Measurements from ENCODE around the gene SATB1. TPM values are rescaled to one million over a fixed set of nuclear protein-coding genes. Genes with fewer than 3 reads are reported as not detected.

SATB1 gene
- total and polyA plus RNA-seq, 2 experiments from 2014 or later: 17.4 to 28.9 TPM

DNA sequence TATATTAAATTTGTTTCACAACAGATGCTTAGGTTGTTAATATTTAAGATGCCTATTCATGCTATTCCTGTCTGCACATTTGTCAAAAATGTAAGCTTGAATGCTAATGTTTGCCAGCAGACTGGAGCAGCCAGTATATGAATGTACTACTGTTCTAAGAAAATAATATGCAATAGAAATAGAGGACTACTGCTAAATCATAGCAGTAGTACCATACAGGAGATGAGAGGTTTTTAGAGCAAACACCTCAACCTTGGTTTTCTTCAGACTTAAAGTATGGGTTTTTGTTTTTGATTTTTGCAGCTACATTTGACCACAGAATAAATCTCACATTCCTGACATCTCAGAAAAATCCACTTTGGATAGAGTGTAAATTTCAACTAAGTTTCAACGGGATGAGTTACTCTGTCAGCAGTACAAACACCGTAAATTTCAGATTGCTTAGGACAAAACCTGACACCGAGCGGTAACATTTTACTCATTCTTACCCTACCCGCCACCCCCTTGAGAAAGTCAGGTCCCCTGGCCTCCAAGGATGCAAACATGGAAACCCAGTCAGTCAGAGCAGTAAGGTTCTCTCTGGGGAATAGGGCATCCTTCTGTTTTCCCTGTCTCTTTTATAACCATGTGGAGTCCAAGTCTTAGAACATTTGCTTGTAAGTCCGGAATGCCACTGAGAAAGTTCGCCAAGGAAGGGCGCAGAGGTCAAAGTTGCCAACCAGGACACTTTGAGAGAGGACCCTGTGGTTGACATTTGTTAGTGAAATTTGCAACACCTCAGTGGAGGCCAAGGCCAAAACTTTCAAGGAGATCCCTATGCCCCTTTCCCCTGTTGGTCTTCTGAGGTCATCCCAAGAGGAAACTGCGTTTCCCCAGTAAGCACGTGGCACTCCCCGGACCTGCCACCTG is 17.9 kb upstream of the SATB1 start (continued):
- TF ChIP-seq, protein P1, sequence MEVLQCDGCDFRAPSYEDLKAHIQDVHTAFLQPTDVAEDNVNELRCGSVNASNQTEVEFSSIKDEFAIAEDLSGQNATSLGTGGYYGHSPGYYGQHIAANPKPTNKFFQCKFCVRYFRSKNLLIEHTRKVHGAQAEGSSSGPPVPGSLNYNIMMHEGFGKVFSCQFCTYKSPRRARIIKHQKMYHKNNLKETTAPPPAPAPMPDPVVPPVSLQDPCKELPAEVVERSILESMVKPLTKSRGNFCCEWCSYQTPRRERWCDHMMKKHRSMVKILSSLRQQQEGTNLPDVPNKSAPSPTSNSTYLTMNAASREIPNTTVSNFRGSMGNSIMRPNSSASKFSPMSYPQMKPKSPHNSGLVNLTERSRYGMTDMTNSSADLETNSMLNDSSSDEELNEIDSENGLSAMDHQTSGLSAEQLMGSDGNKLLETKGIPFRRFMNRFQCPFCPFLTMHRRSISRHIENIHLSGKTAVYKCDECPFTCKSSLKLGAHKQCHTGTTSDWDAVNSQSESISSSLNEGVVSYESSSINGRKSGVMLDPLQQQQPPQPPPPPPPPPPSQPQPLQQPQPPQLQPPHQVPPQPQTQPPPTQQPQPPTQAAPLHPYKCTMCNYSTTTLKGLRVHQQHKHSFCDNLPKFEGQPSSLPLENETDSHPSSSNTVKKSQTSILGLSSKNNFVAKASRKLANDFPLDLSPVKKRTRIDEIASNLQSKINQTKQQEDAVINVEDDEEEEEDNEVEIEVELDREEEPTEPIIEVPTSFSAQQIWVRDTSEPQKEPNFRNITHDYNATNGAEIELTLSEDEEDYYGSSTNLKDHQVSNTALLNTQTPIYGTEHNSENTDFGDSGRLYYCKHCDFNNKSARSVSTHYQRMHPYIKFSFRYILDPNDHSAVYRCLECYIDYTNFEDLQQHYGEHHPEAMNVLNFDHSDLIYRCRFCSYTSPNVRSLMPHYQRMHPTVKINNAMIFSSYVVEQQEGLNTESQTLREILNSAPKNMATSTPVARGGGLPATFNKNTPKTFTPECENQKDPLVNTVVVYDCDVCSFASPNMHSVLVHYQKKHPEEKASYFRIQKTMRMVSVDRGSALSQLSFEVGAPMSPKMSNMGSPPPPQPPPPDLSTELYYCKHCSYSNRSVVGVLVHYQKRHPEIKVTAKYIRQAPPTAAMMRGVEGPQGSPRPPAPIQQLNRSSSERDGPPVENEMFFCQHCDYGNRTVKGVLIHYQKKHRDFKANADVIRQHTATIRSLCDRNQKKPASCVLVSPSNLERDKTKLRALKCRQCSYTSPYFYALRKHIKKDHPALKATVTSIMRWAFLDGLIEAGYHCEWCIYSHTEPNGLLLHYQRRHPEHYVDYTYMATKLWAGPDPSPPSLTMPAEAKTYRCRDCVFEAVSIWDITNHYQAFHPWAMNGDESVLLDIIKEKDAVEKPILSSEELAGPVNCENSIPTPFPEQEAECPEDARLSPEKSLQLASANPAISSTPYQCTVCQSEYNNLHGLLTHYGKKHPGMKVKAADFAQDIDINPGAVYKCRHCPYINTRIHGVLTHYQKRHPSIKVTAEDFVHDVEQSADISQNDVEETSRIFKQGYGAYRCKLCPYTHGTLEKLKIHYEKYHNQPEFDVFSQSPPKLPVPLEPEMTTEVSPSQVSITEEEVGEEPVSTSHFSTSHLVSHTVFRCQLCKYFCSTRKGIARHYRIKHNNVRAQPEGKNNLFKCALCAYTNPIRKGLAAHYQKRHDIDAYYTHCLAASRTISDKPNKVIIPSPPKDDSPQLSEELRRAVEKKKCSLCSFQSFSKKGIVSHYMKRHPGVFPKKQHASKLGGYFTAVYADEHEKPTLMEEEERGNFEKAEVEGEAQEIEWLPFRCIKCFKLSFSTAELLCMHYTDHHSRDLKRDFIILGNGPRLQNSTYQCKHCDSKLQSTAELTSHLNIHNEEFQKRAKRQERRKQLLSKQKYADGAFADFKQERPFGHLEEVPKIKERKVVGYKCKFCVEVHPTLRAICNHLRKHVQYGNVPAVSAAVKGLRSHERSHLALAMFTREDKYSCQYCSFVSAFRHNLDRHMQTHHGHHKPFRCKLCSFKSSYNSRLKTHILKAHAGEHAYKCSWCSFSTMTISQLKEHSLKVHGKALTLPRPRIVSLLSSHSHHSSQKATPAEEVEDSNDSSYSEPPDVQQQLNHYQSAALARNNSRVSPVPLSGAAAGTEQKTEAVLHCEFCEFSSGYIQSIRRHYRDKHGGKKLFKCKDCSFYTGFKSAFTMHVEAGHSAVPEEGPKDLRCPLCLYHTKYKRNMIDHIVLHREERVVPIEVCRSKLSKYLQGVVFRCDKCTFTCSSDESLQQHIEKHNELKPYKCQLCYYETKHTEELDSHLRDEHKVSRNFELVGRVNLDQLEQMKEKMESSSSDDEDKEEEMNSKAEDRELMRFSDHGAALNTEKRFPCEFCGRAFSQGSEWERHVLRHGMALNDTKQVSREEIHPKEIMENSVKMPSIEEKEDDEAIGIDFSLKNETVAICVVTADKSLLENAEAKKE (CRISPR knock-in tag; IDR thresholded peaks at IDR 0.05): no peak
- TF ChIP-seq CREB1 (CRISPR knock-in tag; IDR thresholded peaks at IDR 0.05; ENCODE audit: low read depth) (no peak), JUNB (IDR thresholded peaks at IDR 0.05; ENCODE audit: unreplicated experiment) (no peak), STAT1 (IDR thresholded peaks at IDR 0.05; ENCODE audit: unreplicated experiment) (no peak)
- TF ChIP-seq, protein P2, sequence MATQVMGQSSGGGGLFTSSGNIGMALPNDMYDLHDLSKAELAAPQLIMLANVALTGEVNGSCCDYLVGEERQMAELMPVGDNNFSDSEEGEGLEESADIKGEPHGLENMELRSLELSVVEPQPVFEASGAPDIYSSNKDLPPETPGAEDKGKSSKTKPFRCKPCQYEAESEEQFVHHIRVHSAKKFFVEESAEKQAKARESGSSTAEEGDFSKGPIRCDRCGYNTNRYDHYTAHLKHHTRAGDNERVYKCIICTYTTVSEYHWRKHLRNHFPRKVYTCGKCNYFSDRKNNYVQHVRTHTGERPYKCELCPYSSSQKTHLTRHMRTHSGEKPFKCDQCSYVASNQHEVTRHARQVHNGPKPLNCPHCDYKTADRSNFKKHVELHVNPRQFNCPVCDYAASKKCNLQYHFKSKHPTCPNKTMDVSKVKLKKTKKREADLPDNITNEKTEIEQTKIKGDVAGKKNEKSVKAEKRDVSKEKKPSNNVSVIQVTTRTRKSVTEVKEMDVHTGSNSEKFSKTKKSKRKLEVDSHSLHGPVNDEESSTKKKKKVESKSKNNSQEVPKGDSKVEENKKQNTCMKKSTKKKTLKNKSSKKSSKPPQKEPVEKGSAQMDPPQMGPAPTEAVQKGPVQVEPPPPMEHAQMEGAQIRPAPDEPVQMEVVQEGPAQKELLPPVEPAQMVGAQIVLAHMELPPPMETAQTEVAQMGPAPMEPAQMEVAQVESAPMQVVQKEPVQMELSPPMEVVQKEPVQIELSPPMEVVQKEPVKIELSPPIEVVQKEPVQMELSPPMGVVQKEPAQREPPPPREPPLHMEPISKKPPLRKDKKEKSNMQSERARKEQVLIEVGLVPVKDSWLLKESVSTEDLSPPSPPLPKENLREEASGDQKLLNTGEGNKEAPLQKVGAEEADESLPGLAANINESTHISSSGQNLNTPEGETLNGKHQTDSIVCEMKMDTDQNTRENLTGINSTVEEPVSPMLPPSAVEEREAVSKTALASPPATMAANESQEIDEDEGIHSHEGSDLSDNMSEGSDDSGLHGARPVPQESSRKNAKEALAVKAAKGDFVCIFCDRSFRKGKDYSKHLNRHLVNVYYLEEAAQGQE (IDR thresholded peaks at IDR 0.05; ENCODE audit: unreplicated experiment): no peak
